ENCODE measurements around the gene PDE12.

- TF ChIP-seq, protein P1, sequence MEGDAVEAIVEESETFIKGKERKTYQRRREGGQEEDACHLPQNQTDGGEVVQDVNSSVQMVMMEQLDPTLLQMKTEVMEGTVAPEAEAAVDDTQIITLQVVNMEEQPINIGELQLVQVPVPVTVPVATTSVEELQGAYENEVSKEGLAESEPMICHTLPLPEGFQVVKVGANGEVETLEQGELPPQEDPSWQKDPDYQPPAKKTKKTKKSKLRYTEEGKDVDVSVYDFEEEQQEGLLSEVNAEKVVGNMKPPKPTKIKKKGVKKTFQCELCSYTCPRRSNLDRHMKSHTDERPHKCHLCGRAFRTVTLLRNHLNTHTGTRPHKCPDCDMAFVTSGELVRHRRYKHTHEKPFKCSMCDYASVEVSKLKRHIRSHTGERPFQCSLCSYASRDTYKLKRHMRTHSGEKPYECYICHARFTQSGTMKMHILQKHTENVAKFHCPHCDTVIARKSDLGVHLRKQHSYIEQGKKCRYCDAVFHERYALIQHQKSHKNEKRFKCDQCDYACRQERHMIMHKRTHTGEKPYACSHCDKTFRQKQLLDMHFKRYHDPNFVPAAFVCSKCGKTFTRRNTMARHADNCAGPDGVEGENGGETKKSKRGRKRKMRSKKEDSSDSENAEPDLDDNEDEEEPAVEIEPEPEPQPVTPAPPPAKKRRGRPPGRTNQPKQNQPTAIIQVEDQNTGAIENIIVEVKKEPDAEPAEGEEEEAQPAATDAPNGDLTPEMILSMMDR (IDR thresholded peaks at IDR 0.05), result no peak
- TF ChIP-seq POLR2A (IDR thresholded peaks at IDR 0.05), result no peak
- no peak for TF ChIP-seq EP300 (IDR thresholded peaks at IDR 0.05)
Observed at GRCh38 chr3:57512166-57512565, 43.9 kb upstream of the PDE12 start.
